ENCODE measurements around the gene MXD4.

Gene MXD4

GRCh38 chr4:2247128-2248043, 14.5 kb downstream of the MXD4 start:
- Histone ChIP-seq H3K4me3 (ENCODE audit: low read length) (no peak overlapping the region), H3K9ac (ENCODE audit: low read length) (no peak overlapping the region), H3K4me1 (ENCODE audit: control insufficient read depth, insufficient read depth, low read length) (no peaks in the 10 kb centered on the region), H3K36me3 (ENCODE audit: control insufficient read depth, insufficient read depth, low read length) (peaks cover 21% of the 10 kb centered on the region), H3K27me3 (ENCODE audit: control insufficient read depth, insufficient read depth, low read length) (no peaks in the 10 kb centered on the region), H3K27ac (ENCODE audit: low read depth, low read length) (no peak overlapping the region)

GRCh38 chr4:2246384-2247127, 15.4 kb downstream of the MXD4 start:
- H3K4me3 ChIP-seq (ENCODE audit: low read length) = no peak overlapping the region
- no peak overlapping the region for H3K9ac ChIP-seq (ENCODE audit: low read length)
- no peaks in the 10 kb centered on the region for H3K4me1 ChIP-seq (ENCODE audit: control insufficient read depth, insufficient read depth, low read length)
- no peaks in the 10 kb centered on the region for H3K27me3 ChIP-seq (ENCODE audit: control insufficient read depth, insufficient read depth, low read length)
- no peak overlapping the region for H3K27ac ChIP-seq (ENCODE audit: low read depth, low read length)
- H3K36me3 ChIP-seq (ENCODE audit: control insufficient read depth, insufficient read depth, low read length) = peaks cover 16% of the 10 kb centered on the region

- no peak overlapping the region for H3K9ac ChIP-seq (ENCODE audit: low read length)
Observed at GRCh38 chr4:2245787-2246275, 16.1 kb downstream of the MXD4 start.

DNA sequence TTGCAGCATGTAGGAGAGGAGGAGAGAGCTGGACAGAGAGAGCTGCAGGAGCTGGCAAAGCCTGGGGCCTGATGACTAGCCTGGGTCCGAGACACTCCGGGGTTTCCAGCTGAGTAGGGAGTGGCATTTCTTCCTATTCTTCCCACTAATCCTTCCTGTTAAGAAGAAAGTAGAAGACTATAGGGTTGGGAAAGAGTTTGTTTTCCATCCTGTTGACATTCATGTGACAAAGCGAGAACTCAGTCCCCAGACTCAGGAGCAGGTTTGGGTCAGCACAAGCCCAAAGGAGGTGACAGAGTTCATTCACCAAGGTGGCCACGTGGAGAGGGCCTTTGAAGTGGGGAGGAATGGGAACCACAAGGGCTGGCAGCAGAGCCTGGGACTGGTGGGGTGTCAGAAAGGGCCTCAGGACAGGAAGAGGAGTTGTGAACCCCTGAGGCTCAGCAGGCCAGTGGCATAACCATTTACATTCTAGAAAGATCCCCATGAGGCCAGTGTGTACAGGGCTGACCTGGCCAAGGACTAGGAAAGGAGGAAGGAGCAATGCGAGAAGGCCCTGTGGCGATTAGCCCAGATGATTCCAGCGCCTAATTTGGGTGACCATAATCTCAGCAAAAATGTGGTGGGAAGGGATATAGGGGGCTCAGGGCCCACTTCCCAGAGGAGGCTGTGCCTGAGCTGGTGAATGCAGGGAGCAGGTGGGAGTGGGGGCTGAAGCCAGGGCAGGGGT, 16.7 kb downstream of the MXD4 start:
- H3K27me3 ChIP-seq (ENCODE audit: control insufficient read depth, insufficient read depth, low read length) = no peaks in the 10 kb centered on the region
- H3K36me3 ChIP-seq (ENCODE audit: control insufficient read depth, insufficient read depth, low read length) = peaks cover 7% of the 10 kb centered on the region
- no peak overlapping the region for H3K4me3 ChIP-seq (ENCODE audit: low read length)
- peaks cover 10% of the 10 kb centered on the region for H3K4me1 ChIP-seq (ENCODE audit: control insufficient read depth, insufficient read depth, low read length)
- no peak overlapping the region for H3K27ac ChIP-seq (ENCODE audit: low read depth, low read length)
- no peak overlapping the region for H3K9ac ChIP-seq (ENCODE audit: low read length)

More at GRCh38 chr4:2245787-2246275, 16.1 kb downstream of the MXD4 start:
- Histone ChIP-seq H3K27me3 (ENCODE audit: control insufficient read depth, insufficient read depth, low read length) (no peaks in the 10 kb centered on the region), H3K36me3 (ENCODE audit: control insufficient read depth, insufficient read depth, low read length) (peaks cover 13% of the 10 kb centered on the region), H3K4me3 (ENCODE audit: low read length) (no peak overlapping the region), H3K4me1 (ENCODE audit: control insufficient read depth, insufficient read depth, low read length) (peaks cover 6% of the 10 kb centered on the region), H3K27ac (ENCODE audit: low read depth, low read length) (no peak overlapping the region)

- no peaks in the 10 kb centered on the region for H3K27me3 ChIP-seq (ENCODE audit: control insufficient read depth, insufficient read depth, low read length)
- peaks cover 16% of the 10 kb centered on the region for H3K4me1 ChIP-seq (ENCODE audit: control insufficient read depth, insufficient read depth, low read length)
- no peak overlapping the region for H3K4me3 ChIP-seq (ENCODE audit: low read length)
- H3K36me3 ChIP-seq (ENCODE audit: control insufficient read depth, insufficient read depth, low read length) = no peaks in the 10 kb centered on the region
- H3K9ac ChIP-seq (ENCODE audit: low read length) = no peak overlapping the region
- H3K27ac ChIP-seq (ENCODE audit: low read depth, low read length) = no peak overlapping the region
Observed at GRCh38 chr4:2243681-2244380, 18.1 kb downstream of the MXD4 start.

- H3K9ac ChIP-seq (ENCODE audit: low read length) = peak within 1 kb of the TSS; percentile 57
- peak within 1 kb of the TSS; percentile 71 for H3K27ac ChIP-seq (ENCODE audit: low read depth, low read length)
- H3K4me1 ChIP-seq (ENCODE audit: control insufficient read depth, insufficient read depth, low read length) = peaks cover 16% of the 10 kb centered on the region
- H3K36me3 ChIP-seq (ENCODE audit: control insufficient read depth, insufficient read depth, low read length) = no peaks in the 10 kb centered on the region
- no peaks in the 10 kb centered on the region for H3K27me3 ChIP-seq (ENCODE audit: control insufficient read depth, insufficient read depth, low read length)
- H3K4me3 ChIP-seq (ENCODE audit: low read length) = peak within 1 kb of the TSS; percentile 89
Observed at GRCh38 chr4:2241410-2242353, 20.2 kb downstream of the MXD4 start, which contains the start of the genes HAUS3 and POLN. Gene HAUS3 (minus strand): TSS chr4:2242121. CDS start chr4:2240946, 1,175 bp downstream. Gene POLN (minus strand): TSS chr4:2242121. CDS start chr4:2229231, 12,890 bp downstream.

DNA sequence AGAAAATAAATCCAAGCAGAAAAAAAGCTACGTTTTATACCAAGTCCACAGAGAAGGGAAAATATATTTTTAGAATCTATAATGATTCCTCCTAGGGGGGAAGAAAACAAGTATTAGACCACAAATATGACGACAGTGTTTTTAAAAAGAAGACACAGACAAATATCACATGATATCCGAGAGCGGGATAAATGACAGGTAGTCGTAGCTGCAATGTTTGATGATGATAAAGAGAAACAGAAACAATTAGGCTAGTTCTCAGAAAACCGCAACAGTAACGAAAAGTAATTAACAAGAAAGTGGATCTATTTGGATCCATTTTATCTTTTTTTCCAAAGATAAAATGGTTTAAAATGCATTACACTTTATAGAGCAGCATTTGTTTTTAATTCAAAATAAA, 20.9 kb downstream of the MXD4 start:
- H3K27ac ChIP-seq (ENCODE audit: low read depth, low read length) = no peak overlapping the region

DNA sequence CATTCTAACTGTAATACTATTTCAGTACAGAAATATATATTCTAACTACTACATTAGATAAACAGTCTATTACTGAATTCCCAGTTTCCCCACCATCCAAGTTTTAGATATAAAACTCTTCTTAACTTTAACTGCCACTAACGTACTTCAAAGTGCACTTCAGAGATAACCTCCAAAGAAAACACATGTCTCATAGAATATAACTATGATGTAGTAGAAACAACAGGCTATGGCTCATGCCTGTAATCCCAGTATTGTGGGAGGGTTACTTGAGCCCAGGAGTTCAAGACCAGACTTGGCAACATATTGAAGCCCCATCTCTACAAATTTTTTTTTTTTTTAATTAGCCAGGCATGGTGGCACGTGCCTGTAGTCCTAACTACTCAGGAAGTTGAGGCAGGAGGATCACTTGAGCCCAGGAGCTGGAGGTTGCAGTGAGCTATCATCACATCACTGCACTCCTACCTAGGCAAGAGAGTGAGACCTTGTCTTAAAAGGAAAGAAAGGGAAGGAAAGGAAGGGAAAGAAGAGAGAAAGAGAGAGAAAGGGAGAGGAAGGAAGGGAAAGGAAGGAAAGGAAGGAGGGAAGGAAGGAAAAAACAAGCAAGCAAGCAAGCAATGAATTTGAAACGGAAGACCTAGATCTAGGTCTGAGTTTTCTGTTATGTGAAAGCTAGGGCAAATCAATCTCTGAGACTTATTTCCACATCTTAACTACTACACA, 24.8 kb downstream of the MXD4 start:
- Histone ChIP-seq H3K9ac (ENCODE audit: low read length) (no peak overlapping the region), H3K4me3 (ENCODE audit: low read length) (no peak overlapping the region), H3K36me3 (ENCODE audit: control insufficient read depth, insufficient read depth, low read length) (no peaks in the 10 kb centered on the region), H3K27ac (ENCODE audit: low read depth, low read length) (no peak overlapping the region), H3K27me3 (ENCODE audit: control insufficient read depth, insufficient read depth, low read length) (no peaks in the 10 kb centered on the region), H3K4me1 (ENCODE audit: control insufficient read depth, insufficient read depth, low read length) (peaks cover 16% of the 10 kb centered on the region)

More for the DNA sequence above, 20.9 kb downstream of the MXD4 start:
- Histone ChIP-seq H3K36me3 (ENCODE audit: control insufficient read depth, insufficient read depth, low read length) (no peaks in the 10 kb centered on the region), H3K27me3 (ENCODE audit: control insufficient read depth, insufficient read depth, low read length) (no peaks in the 10 kb centered on the region), H3K4me3 (ENCODE audit: low read length) (peak overlapping the region; percentile 89), H3K9ac (ENCODE audit: low read length) (peak overlapping the region; percentile 57), H3K4me1 (ENCODE audit: control insufficient read depth, insufficient read depth, low read length) (peaks cover 16% of the 10 kb centered on the region)

- Histone ChIP-seq H3K27ac (ENCODE audit: low read depth, low read length) (no peak overlapping the region), H3K36me3 (ENCODE audit: control insufficient read depth, insufficient read depth, low read length) (peaks cover 6% of the 10 kb centered on the region), H3K27me3 (ENCODE audit: control insufficient read depth, insufficient read depth, low read length) (no peaks in the 10 kb centered on the region), H3K4me3 (ENCODE audit: low read length) (no peak overlapping the region), H3K4me1 (ENCODE audit: control insufficient read depth, insufficient read depth, low read length) (no peaks in the 10 kb centered on the region), H3K9ac (ENCODE audit: low read length) (no peak overlapping the region)
Observed at GRCh38 chr4:2231082-2231481, 30.8 kb downstream of the MXD4 start.

GRCh38 chr4:2226261-2226660, 35.6 kb downstream of the MXD4 start:
- H3K9ac ChIP-seq (ENCODE audit: low read length) = no peak overlapping the region
- no peaks in the 10 kb centered on the region for H3K27me3 ChIP-seq (ENCODE audit: control insufficient read depth, insufficient read depth, low read length)
- H3K36me3 ChIP-seq (ENCODE audit: control insufficient read depth, insufficient read depth, low read length) = peaks cover 6% of the 10 kb centered on the region
- H3K27ac ChIP-seq (ENCODE audit: low read depth, low read length) = no peak overlapping the region
- H3K4me3 ChIP-seq (ENCODE audit: low read length) = no peak overlapping the region
- H3K4me1 ChIP-seq (ENCODE audit: control insufficient read depth, insufficient read depth, low read length) = no peaks in the 10 kb centered on the region

Measured in rectal smooth muscle tissue (tissue), 1 donor.